ENCODE results near the gene CDC45. TPM values are rescaled to one million over a fixed set of nuclear protein-coding genes. Genes with fewer than 3 reads are reported as not detected.

Gene CDC45
- total and polyA plus RNA-seq, 2 of the 13 experiments (the other 11 are each of a cell fraction or from before 2014, with no cell fraction given): 14.4 to 36.3 TPM

GRCh38 chr22:19527861-19528417 lies 48.2 kb downstream of the CDC45 start:
- TF ChIP-seq DPF2 (CRISPR knock-in tag; IDR thresholded peaks at IDR 0.05; ENCODE audit: borderline replicate concordance, low read depth): no peak
- no peak for TF ChIP-seq ZNF33A (CRISPR knock-in tag; IDR thresholded peaks at IDR 0.05; ENCODE audit: borderline replicate concordance)
- no peak for TF ChIP-seq CENPX (CRISPR knock-in tag; IDR thresholded peaks at IDR 0.05)
- TF ChIP-seq ZNF230 (CRISPR knock-in tag; IDR thresholded peaks at IDR 0.05): no peak
- TF ChIP-seq RNF219 (CRISPR knock-in tag; IDR thresholded peaks at IDR 0.05): no peak
- no peak for TF ChIP-seq DMTF1 (CRISPR knock-in tag; IDR thresholded peaks at IDR 0.05)
- TF ChIP-seq RARA (CRISPR knock-in tag; IDR thresholded peaks at IDR 0.05): no peak
- TF ChIP-seq PLRG1 (conservative IDR thresholded peaks at IDR 0.05): no peak
- TF ChIP-seq ZNF672 (CRISPR knock-in tag; IDR thresholded peaks at IDR 0.05): no peak
- no peak for TF ChIP-seq ZNF800 (CRISPR knock-in tag; IDR thresholded peaks at IDR 0.05)
- no peak for TF ChIP-seq NFIC (IDR thresholded peaks at IDR 0.05; ENCODE audit: low read length)
- TF ChIP-seq NR2C2 (CRISPR knock-in tag; IDR thresholded peaks at IDR 0.05; ENCODE audit: borderline replicate concordance): no peak
- no peak for TF ChIP-seq IRF2 (CRISPR knock-in tag; IDR thresholded peaks at IDR 0.05)
- TF ChIP-seq NFKBIZ (CRISPR knock-in tag; IDR thresholded peaks at IDR 0.05): no peak
- TF ChIP-seq ZNF143 (CRISPR knock-in tag; IDR thresholded peaks at IDR 0.05): no peak
- no peak for TF ChIP-seq MXD3 (CRISPR knock-in tag; IDR thresholded peaks at IDR 0.05)
- no peak for TF ChIP-seq GFI1 (CRISPR knock-in tag; IDR thresholded peaks at IDR 0.05; ENCODE audit: borderline replicate concordance)
- no peak for TF ChIP-seq MTA3 (CRISPR knock-in tag; IDR thresholded peaks at IDR 0.05)
- TF ChIP-seq ZSCAN29 (CRISPR knock-in tag; conservative IDR thresholded peaks at IDR 0.05): no peak
- TF ChIP-seq ZFAT (CRISPR knock-in tag; conservative IDR thresholded peaks at IDR 0.05): no peak
- BruUV-seq (replicated peaks): no TSS peak
- POLR2A ChIA-PET: no interaction called here
- ATAC-seq (peak; percentile 11; the same call in 2 of the 3 replicates), FAIRE-seq (no peak), DNase-seq (ENCODE audit: low spot score) (no peak)
- CTCF ChIA-PET (ENCODE audit: low intra/inter-chr PET ratio, low total read pairs): no interaction called here
- WGBS (ENCODE audit: low lambda C conversion rate): 44% methylated on average over 11 of the region's 17 CpGs
- Histone ChIP-seq H4K20me1 (ENCODE audit: insufficient read depth, low read length) (no peaks in the 10 kb centered on the region), H3K4me2 (ENCODE audit: low read depth, low read length) (no peak overlapping the region), H3K79me2 (ENCODE audit: insufficient read depth, low read length) (no peaks in the 10 kb centered on the region), H3K9ac (ENCODE audit: insufficient read depth, low read depth, low read length) (no peak overlapping the region), H3K36me3 (replicated peaks in 1 of 2; ENCODE audit: control insufficient read depth in 1 of 2, insufficient read depth in 2 of 2, low read length in 2 of 2) (no peaks in the 10 kb centered on the region), H3K27ac (ENCODE audit: extremely low read length, insufficient read depth, low read length) (no peak overlapping the region), H3K4me3 (replicated peaks in 1 of 3; ENCODE audit: insufficient read depth in 1 of 3, low read depth in 2 of 3, low read length in 3 of 3) (no peak overlapping the region), H2AFZ (ENCODE audit: low read length) (no peak overlapping the region), H3K27me3 (ENCODE audit: control insufficient read depth in 1 of 2, insufficient read depth in 2 of 2, low read length in 2 of 2) (peaks cover 0 to 18% of the 10 kb centered on the region in 2 experiments; a peak in 1 of 5 replicates), H3K9me3 (ENCODE audit: low read length) (no peaks in the 10 kb centered on the region), H3K4me1 (ENCODE audit: insufficient read depth, low read length) (no peaks in the 10 kb centered on the region)
- intact Hi-C loops (cut with micrococcal nuclease; ENCODE audit: unreplicated experiment) (no loop called here), in situ Hi-C loops (cut with HindIII; ENCODE audit: extremely low pct_ligation_motif_present, low pct_unique_long_range_greater_than_20kb) (no loop called here)

All from HepG2 (cell line).